Stimulated activated CD8-positive, alpha-beta memory T cell treated with anti-CD3 and anti-CD28 coated beads, Interleukin-7, amount 100 ng/mL, for 4 hours (primary cell): ENCODE measurements around the gene TANGO6.
"Not testable (repeated sequence)": the region's sequence is repeated elsewhere in the genome, so short reads cannot be mapped to it uniquely, and the experiment has no call there.

ENCODE experiments used
- DNase-seq, 2 donors: peaks; one replicate each; pipeline ENCODE4 v3.0.0-alpha.2; 2020; ENCODE audit warnings: low read depth in 2 of 2

Gene TANGO6

DNA sequence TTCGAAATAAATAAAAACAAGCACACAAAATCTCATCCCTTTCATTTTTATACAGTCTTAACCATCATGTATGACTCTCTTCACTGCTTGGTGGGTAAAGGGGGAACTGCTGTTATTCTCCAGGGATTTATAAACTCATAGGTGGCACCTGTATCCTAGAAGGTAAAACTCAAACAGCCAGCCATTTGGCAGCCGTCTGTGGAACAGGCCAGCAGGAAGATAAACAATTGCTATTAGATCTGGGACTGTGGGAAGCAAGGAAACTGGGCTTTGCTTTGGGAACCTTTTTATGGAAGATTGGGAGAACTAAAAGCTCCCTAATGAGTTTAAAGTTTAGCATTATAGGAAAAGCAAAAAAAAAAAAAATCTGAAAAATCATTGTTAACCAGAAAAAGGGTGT, 126.0 kb downstream of the TANGO6 start:
- no peak for DNase-seq

DNA sequence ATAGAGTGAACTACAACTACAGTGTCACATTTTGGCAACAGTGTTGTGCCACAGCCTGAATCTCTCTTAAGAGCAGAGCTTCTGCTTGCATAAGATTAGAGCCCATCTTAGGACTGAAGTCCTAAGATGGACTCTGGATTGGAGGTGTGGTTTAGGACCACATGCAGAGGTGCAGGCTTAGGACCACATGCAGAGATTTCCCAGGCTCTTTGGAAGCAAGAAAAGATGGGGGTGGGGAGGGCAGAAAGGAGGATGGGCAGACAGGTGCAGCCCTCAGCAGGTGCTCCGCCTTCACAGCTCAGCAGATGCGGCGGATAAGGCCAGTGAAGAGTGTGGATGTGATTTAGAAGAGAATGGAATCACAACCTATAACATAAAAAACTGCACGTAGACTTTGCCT, 128.7 kb downstream of the TANGO6 start:
- DNase-seq = no peak

DNA sequence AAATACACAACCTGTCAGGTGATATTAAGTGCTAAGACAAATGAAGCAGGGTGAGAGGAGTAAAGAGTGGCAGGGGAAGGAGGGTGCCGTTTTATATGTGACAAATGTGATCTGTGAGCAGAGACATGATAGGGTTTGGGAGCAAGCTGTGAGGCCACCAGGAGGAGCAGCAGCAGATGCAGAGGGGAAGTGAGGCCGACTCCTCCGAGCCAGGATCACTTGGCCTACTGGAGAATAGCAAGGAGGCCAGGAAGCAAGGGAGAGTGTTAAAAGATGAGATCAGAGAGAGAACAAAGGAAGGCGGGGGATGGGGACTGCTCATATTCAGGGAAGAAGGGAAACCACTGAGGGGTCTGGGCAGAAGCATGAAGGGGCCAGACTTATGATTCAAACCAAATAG, 129.4 kb downstream of the TANGO6 start:
- DNase-seq = no peak

DNA sequence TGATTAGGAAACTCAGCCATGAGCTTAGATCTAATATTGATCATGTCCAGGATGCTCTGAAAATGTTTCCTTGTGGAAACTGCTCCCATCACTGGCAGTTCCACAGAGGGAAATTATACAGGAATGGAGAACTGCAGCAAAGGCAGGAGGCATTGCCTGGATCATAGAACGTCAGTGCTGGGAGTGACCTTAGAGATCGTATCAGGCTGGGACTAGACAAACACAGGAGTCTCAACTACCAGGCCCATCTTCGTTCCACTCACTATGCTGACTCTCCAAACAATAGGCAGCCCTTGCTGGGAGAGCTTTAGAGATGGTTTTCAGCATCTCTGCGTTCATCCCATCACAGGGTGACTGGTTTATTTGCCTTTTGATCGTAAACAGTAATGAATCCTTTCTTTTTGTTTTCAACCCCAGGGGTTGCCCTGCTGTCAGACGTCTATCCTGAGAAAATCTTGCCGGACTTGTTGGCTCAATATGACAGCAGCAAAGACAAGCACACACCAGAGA, 130.3 kb downstream of the TANGO6 start:
- DNase-seq = no peak

DNA sequence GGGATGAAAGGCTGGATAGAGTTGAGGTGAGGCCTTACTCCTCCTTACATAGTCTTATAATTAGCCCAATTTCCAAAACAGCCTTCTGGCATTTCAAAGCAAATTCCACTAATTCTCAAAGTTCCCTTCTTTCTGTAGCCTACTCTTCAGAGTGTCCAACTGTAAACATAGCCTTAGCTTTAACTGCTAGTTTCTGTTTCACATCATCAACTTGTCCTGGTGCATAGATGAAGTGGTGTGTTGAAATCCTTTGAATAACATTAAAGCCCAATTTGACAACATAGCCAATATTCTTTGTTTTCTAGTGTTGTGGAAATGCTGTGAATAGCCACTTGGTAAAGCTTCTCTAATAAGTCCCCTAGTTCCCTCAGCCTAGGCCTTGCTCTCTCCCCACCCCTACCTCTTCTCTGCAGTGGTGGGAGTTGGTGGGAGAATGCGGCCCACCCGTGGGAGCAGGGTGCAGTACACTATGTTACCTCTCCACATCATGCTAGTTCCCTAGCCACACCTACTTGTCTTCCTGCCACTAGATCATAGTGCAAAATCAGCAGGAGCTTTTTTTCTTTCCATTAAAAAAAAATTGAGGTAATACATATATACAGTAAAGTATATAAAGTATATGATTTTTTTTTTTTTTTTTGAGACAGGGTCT, 135.1 kb downstream of the TANGO6 start:
- no peak for DNase-seq

DNA sequence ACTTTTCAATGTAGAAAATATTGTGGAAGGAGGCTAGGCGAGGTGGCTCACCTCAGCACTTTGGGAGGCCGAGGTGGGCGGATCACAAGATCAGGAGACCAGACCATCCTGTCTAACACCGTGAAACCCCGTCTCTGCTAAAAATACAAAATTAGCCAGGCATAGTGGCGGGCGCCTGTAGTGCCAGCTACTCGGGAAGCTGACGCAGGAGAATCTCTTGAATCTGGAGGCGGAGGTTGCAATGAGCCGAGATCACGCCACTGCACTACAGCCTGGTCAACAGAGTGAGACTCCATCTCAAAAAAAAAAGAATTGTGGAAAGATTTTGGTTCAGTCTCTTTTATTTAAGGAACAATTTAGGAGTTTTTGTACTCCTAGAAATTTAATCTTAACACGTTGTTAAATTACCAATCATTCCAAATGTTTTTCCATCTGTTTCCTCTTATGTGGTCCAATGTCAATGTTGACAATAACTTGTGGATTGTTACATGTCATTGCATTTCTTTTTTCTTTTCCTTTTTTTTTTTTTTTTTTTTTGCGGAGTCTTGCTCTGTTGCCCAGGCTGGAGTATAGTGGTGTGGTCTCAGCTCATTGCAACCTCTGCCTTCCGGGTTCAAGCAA, 137.5 kb downstream of the TANGO6 start:
- no peak for DNase-seq

DNA sequence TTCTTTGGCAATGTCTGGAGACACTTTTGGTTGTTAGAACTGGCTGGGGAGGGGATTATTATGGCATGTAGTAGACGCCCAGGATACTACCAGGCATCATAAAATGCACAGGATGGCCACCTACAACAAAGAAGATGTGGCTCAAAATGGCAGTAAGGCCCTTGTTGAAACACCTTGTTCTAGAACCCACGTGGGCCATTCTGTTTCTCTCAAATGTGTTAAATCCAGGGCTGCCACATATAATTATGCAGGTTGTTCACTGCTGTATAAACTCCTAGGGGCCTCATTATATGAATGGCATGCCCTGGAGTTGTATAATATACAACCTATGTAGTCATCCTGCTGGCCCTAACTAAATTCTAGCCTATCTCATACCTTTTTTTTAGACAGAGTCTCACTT, 138.6 kb downstream of the TANGO6 start:
- DNase-seq = no peak

DNA sequence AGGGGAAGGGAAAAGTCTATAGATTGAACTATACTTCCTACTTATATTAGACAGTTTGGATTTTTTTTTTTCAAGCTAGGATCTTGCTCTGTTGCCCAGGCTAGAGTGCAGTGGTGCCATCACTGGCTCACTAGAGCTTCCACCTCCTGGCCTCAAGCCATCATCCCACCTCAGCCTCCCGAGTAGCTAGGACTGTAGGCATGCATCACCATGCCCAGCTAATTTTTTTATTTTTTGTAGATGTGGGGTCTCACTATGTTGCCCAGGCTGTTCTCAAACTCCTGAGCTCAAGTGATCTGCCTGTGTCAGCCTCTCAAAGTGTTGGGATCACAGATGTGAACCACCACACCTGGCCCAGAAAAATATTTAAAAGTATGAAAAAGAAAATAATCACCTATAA, 141.1 kb downstream of the TANGO6 start:
- no peak for DNase-seq

DNA sequence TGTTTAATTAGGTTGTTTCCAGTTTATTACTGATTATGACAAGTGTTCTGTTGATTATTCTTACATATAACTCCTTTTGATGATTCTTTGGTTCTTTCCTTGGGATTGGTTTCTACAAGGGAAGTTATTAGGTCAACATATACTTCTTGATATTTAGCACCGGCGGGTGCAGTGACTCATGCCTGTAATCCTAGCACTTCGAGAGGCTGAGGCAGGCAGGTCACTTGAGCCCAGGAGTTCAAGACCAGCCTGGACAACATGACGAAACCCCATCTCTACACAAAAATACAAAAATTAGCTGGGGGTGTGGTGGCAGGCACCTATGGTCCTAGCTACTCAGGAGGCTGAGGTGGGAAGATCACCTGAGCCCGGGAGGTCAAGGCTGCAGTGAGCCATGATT, 141.9 kb downstream of the TANGO6 start:
- no peak for DNase-seq

DNA sequence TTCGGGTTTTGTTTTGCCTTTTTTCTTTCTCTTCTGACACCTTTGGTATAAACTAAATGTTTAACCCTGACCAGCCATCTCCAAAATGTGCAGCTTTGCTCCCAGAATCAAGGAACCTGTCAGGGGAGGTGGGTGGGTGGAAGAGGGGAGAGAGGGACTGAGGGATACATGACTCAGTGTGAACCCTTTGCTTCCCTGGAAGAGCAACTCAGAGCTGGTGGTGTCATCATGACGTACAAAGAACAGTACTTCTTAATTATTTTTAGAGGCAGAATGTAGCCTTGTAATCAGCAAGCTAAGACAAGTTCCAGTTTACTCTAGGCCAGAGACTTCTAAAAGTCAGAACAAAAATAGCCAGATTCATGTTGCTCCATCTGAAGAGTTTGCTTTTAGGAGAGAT, 142.5 kb downstream of the TANGO6 start:
- DNase-seq = no peak

DNA sequence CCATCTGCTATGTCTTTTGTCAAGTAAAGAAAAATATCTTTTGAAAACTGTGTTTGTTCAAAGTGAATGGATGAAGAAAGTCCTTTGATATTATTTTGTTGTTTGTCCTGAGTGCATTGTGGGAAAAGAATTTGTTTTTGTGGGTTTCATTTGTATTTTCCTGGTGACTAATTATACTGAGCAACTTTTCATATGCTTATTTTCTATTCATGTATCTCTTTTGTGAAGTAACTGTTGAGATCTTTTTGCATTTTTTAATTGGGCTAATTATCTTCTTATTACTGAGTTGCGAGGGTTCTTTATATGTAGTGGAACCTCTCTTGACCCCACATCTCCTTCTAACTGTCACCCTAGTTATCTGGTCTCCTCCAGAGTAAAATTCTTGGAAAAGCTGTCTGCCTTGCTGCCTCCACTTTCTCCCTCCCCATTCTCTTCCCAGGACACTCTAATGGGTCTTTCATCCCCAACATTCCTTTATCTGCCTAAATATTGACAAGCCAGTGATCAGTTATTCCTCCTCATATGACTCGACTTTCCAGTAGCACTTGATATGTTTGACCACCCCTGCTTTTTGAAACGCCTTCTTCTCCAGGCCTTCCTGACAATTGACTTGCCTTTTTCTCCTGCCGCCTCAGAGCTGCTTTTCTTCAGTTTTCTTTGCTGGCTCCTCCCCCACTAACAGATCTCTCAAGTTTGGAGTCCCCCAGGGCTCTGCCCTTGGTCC, 144.6 kb downstream of the TANGO6 start:
- no peak for DNase-seq

DNA sequence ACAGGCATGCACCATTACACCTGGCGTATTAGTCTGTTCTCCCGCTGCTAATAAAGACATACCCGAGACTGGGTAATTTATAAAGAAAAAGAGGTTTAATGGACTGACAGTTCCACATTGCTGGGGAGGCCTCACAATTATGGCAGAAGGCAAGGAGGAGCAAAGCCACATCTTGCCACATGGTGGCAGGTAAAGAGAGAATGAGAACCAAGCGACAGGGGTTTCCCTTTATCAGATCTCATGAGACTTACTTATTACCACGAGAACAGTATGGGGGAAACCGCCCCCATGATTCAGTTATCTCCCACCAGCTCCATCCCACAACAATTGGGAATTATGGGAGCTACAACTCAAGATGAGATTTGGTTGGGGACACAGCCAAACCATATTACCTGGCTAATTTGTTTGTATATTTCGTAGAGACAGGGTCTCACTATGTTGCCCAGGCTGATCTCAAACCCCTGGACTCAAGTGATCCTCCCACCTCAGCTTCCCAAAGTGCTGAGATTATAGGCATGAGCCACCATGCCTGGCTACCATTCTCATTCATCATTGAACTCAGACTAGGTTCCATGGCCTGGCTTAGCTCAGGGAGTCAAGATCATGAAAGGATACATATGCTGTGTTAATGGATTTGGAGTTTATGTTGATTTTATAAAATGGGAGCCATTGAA, 147.0 kb downstream of the TANGO6 start:
- not testable (repeated sequence) for DNase-seq

DNA sequence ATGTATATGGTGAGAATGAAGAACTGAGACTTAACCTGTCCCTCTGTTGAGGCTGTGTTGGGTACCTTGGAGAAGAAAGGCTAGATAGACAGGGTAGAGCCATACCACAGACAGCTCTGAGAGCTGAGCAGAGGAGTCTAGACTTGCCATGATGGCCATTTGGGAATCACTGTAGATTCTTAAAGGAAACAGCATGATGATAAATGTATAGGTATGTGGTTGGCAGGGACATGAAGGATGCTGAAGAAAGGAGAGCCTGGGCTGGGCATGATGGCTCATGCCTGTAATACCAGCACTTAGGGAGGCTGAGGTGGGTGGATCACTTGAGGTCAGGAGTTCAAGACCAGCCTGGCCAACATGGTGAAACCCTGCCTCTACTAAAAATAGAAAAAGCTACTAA, 147.7 kb downstream of the TANGO6 start:
- DNase-seq = no peak

DNA sequence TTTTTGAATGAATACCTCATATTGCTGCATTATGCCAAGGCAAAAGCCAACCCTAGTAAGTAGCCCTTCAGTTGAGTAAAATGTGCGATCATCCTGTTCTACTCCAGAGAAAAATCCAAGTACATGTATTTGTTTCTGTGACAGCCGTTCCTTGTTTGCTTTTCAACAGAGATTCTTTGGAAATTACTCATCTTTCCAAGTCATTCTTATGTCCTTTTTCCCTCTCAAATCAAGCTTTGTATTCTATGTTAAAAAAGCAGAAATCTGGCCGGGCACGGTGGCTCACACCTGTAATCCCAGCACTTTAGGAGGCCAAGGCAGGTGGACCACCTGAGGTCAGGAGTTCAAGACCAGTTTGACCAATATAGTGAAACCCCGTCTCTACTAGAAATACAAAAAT, 149.2 kb downstream of the TANGO6 start:
- DNase-seq = no peak

DNA sequence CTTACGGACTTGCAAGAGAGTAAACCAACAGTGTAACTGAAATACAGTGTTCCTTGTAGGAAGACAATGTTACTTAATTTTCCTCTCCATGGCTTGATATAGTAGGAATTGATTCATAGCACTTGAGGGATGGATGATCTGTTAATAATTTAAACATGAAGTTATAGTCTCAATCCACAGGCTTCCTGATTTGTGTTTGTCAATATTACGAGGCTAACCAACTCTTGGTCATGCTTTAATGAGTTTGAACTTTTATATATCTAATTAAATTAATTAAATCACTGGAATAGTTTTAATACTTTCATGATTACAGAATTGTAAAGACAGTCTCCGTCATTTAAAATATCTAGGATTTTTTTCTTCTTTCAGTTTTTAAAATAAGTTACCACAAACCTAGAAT, 150.1 kb downstream of the TANGO6 start:
- DNase-seq = no peak

DNA sequence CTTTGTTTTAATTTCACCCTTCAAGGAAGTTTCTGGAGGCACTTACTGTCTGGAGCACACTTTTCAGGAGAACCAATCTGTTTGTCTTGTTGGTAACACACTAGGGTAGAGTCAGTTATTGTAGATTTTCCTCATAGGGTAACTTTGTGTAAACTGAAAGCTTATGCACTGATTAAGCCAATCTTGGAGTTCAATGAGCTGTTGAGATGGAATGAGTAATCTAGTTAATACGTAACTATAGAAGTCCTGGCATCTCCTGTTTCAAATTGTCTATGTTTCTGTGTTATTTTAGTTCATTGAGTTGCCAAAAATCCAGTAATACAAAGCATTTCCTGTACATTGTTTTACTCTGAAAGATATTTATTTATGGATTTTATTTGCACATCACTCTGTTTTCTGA, 150.6 kb downstream of the TANGO6 start:
- no peak for DNase-seq

DNA sequence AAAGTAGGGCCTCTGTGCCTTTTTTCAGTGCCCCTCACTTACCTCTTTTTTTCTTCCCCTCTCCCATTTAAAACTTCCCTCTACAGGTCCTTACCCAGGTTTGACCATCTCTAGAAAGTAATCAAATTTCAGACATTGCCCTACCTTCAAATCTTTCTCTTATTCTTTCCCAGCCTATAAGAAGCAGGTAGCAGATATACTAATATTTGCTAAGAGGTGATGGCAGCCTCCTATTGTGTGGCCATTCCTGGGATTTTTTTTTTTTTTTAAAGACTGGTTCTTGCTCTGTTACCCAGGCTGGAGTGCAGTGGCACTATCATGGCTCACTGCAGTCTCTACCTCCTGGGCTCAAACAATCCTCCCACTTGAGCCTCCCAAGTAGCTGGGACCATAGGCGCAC, 151.0 kb downstream of the TANGO6 start:
- DNase-seq = no peak

DNA sequence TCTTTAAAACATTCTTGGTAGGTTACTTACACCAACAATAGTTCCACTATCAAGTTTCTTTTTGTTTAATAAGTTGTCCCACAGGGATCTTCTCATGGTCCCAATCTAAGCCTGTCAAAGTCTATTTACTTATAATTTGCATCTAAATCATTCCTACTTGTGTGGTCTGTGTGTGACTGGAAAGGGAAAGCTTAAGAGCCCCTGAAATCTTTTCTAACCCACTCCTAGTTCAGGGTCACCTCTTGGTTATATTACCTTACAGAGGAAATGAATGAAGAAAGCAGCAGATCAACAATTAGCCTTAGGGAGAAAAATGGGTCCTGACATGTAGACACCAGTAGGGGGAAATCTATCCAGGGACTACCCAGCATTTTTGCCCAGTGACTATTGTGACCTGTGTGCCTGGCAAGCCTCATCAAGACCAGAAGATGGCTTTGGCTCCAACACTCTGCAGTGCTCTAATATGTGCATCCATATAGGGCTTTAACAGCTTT, 151.7 kb downstream of the TANGO6 start:
- no peak for DNase-seq

DNA sequence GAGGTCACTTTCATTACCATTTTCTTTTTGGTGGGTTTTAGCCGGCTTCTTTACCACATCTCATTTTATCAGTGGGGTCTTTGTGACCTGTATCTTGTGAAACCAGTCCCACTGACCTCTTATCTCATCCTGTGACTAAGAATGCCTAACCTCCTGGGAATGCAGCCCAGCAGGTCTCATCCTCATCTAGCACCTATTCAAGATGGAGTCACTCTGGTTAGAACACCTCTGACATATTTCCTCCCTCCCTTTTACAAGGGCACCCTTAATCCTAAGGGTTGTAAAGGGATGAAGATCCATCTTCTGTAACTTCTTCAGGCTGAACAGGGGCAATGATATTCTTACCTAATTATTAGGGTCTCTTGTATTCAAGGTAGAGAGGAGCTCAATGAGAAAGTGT, 154.2 kb downstream of the TANGO6 start:
- DNase-seq = no peak

DNA sequence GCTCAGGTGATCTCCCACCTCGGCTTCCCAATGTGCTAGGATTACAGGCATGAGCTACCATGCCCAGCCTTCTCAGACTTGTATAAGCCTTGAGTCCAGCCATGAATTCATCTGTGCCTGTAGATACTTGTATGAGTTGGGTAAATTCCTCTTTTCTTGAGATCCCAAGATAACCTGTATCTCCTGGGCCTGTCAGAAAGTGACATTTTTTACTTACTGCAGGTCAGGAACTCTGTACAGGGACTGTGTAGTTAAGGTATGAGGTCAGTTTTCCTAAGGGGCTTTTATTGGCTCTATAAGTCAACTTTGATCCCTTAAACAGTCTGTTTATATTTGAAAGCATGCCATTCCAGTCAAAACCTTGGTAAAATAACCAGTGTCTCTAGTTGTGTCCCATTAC, 155.8 kb downstream of the TANGO6 start:
- DNase-seq = no peak

DNA sequence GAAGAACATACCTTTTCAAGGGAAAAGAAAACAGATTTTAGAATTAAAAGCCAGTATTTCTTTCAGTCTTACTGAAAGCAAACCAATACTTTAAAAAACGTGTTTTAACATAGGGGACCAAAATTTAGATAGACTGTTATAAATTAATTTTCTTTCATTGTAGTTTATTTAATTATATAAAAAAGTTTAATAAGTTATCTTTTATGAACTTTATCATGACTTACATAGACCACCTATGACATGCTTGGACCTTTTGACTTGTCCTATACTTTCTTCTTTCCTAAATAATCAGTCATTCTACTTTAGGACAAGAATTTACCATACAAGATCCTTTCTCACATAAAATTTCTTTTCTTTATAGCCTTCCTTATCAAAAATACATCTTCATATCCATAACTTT, 160.2 kb downstream of the TANGO6 start:
- no peak for DNase-seq

DNA sequence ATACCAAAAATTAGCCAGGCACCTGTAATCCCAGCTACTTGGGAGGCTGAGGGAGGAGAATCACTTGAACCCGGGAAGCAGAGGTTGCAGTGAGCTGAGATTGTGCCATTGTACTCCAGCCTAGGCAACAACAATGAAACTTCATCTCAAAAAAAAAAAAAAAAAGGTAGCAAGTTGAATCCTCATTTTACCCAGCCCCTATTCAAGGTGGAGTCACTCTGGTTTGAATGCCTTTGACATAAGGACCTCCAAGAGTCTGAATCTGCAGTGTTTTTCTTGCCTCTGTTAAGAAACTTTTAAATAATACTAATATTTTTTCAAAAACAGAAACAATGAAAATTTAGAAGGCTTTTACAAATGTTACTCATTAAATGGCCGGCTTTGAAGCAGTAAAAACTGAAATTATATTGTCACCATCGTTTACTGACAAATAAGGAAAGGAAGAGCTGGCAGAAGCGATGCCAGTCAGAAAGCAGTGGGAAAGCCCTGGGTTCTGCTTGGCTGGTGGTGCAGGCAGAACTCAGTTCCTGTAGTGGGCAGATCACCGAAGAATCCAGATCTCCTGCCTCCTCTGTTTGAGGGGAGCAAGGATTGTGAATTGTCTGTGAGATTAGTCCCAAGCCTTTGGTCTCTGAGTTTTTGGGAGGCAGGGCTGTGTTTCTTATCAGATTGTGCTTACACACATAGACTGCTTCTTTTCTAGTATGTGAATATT, 162.5 kb downstream of the TANGO6 start:
- no peak for DNase-seq
